Measurements from ENCODE around the gene PPP2R3C.
A peak's percentile ranks its signal among the peaks of the same experiment; 100 is the strongest.
"Not testable (repeated sequence)": the region's sequence is repeated elsewhere in the genome, so short reads cannot be mapped to it uniquely, and the experiment has no call there.

The PPP2R3C gene

DNA sequence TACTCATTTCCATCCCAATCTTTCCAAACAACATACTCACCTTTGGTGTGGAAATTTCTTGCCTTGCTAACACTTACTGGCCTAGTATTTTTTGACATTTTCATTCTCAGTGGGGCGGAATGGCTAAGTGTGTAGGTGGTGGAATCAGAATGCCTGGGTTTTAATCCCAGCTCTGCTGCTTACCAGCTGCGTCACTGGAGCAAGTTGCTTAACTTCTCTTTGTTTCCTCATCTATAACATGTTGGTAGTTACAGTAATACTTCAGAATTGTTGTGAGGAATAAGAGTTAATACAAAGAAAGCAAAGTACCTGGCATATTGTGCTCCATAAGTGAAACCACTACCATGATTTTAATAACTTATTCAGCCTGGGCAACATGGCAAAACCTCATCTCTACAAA lies 78.7 kb downstream of the PPP2R3C start:
- peaks cover 17% of the 10 kb centered on the region for H3K4me1 Mint-ChIP-seq
- no peaks in the 10 kb centered on the region for H3K36me3 Mint-ChIP-seq (ENCODE audit: low read depth)
- no peaks in the 10 kb centered on the region for H3K9me3 Mint-ChIP-seq

DNA sequence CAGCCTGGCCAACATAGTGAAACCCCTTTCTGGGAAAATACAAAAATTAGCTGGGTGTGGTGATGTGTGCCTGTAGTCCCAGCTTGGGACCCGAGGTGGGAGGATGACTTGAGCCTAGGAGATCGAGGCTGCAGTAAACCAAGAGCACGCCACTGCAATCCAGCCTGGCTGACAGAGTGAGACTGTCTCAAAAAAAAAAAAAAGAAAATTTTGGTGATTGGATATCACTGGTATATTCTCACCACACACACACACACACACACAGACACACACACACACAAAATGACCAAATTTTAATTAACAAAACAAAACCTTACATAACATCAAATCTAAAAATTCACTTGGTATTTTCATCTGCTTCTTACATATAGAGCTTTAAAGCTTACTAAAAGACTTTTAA lies 79.2 kb downstream of the PPP2R3C start:
- no peaks in the 10 kb centered on the region for H3K9me3 Mint-ChIP-seq
- H3K27ac Mint-ChIP-seq: peak overlapping the region in 2 of 3 experiments; percentile 24 to 32
- no peaks in the 10 kb centered on the region for H3K27me3 Mint-ChIP-seq (ENCODE audit: low read depth)
- no peak for TF ChIP-seq CTCF (IDR thresholded peaks at IDR 0.05; ENCODE audit: unreplicated experiment in 3 of 3)
- peaks cover 13% of the 10 kb centered on the region for H3K4me1 Mint-ChIP-seq
- H3K36me3 Mint-ChIP-seq (ENCODE audit: low read depth): no peaks in the 10 kb centered on the region
- H3K4me3 Mint-ChIP-seq: peak overlapping the region in 1 of 3 experiments; percentile 31

More for the DNA sequence above, 78.7 kb downstream of the PPP2R3C start:
- Mint-ChIP-seq H3K27me3 (ENCODE audit: low read depth) (no peaks in the 10 kb centered on the region), H3K4me3 (peak overlapping the region in 1 of 3 experiments; percentile 31), H3K27ac (peak overlapping the region in 2 of 3 experiments; percentile 24 to 32)
- no peak for TF ChIP-seq CTCF (IDR thresholded peaks at IDR 0.05; ENCODE audit: unreplicated experiment in 3 of 3)

DNA sequence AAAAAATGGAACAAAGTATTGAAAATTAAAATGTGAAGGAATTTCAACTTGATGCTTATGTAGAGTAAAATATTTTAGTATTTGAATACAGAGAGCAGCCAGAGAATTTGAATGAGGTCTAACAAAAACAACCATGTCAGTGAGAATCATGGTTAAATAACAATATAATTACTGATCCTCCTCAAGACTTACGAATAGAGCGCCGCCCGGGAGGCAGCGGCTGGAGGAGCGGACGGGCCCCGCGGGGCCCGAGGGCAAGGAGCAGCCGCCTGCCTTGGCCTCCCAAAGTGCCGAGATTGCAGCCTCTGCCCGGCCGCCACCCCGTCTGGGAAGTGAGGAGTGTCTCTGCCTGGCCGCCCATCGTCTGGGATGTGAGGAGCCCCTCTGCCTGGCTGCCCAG lies 83.5 kb downstream of the PPP2R3C start:
- peaks cover 24% of the 10 kb centered on the region for H3K36me3 Mint-ChIP-seq (ENCODE audit: low read depth)
- H3K27ac Mint-ChIP-seq; H3K4me1 Mint-ChIP-seq; H3K4me3 Mint-ChIP-seq; H3K27me3 Mint-ChIP-seq (ENCODE audit: low read depth): not testable (repeated sequence)
- peaks cover 18% of the 10 kb centered on the region for H3K9me3 Mint-ChIP-seq
